H9 (cell line): ENCODE results near the gene ZMYND8. TPM values are rescaled to one million over a fixed set of nuclear protein-coding genes. Genes with fewer than 3 reads are reported as not detected.
"Not testable (repeated sequence)": the region's sequence is repeated elsewhere in the genome, so short reads cannot be mapped to it uniquely, and the experiment has no call there.

Experiments
- DNase-seq: peaks from one replicate; pipeline ENCODE4 v3.0.0-alpha.2; 2017
- H2AFZ ChIP-seq: one replicate; pipeline ENCODE4 v1.6.1; 2013; ENCODE audit warnings: mild to moderate bottlenecking, low read length, control low read depth, moderate library complexity
- H2AK5ac ChIP-seq: 2 replicates; pipeline ENCODE4 v1.6.1; 2013; ENCODE audit warnings: low read length, control low read depth, mixed read lengths; ENCODE audit not compliant: insufficient read length
- H2BK120ac ChIP-seq: one replicate; pipeline ENCODE4 v1.6.1; 2013; ENCODE audit warnings: low read depth, mild to moderate bottlenecking, low read length, control low read depth, inconsistent platforms; ENCODE audit not compliant: poor library complexity, severe bottlenecking
- H2BK12ac ChIP-seq: 2 replicates; pipeline ENCODE4 v1.6.1; 2013; ENCODE audit warnings: low read length, control low read depth, mixed read lengths, low read depth; ENCODE audit not compliant: insufficient read length
- H2BK15ac ChIP-seq: 2 replicates; pipeline ENCODE4 v1.6.1; 2013; ENCODE audit warnings: low read depth, low read length, control low read depth
- H2BK20ac ChIP-seq: one replicate; pipeline ENCODE4 v1.6.1; 2013; ENCODE audit warnings: low read depth, mild to moderate bottlenecking, low read length, control low read depth, inconsistent platforms; ENCODE audit not compliant: poor library complexity, severe bottlenecking
- H2BK5ac ChIP-seq: 2 replicates; pipeline ENCODE4 v1.6.1; 2013; ENCODE audit warnings: low read length, control low read depth, mixed read lengths; ENCODE audit not compliant: insufficient read length
- H3K14ac ChIP-seq: 2 replicates; pipeline ENCODE4 v1.6.1; 2013; ENCODE audit warnings: low read length, control low read depth; ENCODE audit not compliant: insufficient read depth
- H3K18ac ChIP-seq: 2 replicates; pipeline ENCODE4 v1.6.1; 2013; ENCODE audit warnings: low read depth, mild to moderate bottlenecking, mixed read lengths, low read length, control low read depth; ENCODE audit not compliant: insufficient read length
- H3K23ac ChIP-seq: 2 replicates; pipeline ENCODE4 v1.6.1; 2013; ENCODE audit warnings: low read length, control low read depth, mixed read lengths, low read depth; ENCODE audit not compliant: insufficient read length
- H3K23me2 ChIP-seq: 2 replicates; pipeline ENCODE4 v1.6.1; 2013; ENCODE audit warnings: low read depth, mild to moderate bottlenecking, mixed read lengths, low read length, control low read depth; ENCODE audit not compliant: insufficient read length, poor library complexity, severe bottlenecking
- H3K27ac ChIP-seq: 2 replicates; pipeline ENCODE4 v1.5.1; 2013; ENCODE audit warnings: low read length, control low read depth, mixed read lengths, low read depth; ENCODE audit not compliant: insufficient read length
- H3K27me3 ChIP-seq: 2 replicates; pipeline ENCODE4 v1.6.1; 2013; ENCODE audit warnings: low read length, control low read depth, inconsistent platforms; ENCODE audit not compliant: insufficient read depth
- H3K4ac ChIP-seq: 2 replicates; pipeline ENCODE4 v1.6.1; 2013; ENCODE audit warnings: low read depth, mild to moderate bottlenecking, control low read depth, inconsistent platforms, low read length, moderate library complexity
- H3K4me1 ChIP-seq: 2 replicates; pipeline ENCODE4 v1.6.1; 2013; ENCODE audit warnings: low read length, control low read depth, inconsistent platforms; ENCODE audit not compliant: insufficient read depth
- H3K4me2 ChIP-seq: 2 replicates; pipeline ENCODE4 v1.6.1; 2013; ENCODE audit warnings: low read length, control low read depth, mixed read lengths; ENCODE audit not compliant: insufficient read length, insufficient read depth
- H3K56ac ChIP-seq: 2 replicates; pipeline ENCODE4 v1.6.1; 2013; ENCODE audit warnings: low read depth, mild to moderate bottlenecking, mixed read lengths, low read length, control low read depth; ENCODE audit not compliant: insufficient read length
- H3K79me1 ChIP-seq: 2 replicates; pipeline ENCODE4 v1.6.1; 2013; ENCODE audit warnings: low read depth, mild to moderate bottlenecking, moderate library complexity, low read length, control low read depth, inconsistent platforms; ENCODE audit not compliant: insufficient read depth, poor library complexity, severe bottlenecking
- H3K79me2 ChIP-seq: 2 replicates; pipeline ENCODE4 v1.6.1; 2013; ENCODE audit warnings: low read length, control low read depth, inconsistent platforms; ENCODE audit not compliant: insufficient read depth
- H3K9ac ChIP-seq: 2 replicates; pipeline ENCODE4 v1.6.1; 2013; ENCODE audit warnings: low read length, control low read depth, mixed read lengths; ENCODE audit not compliant: insufficient read length; ENCODE audit errors: extremely low read depth
- H3K9me3 ChIP-seq: one replicate; pipeline ENCODE4 v1.6.1; 2013; ENCODE audit warnings: low read depth, low read length, inconsistent platforms; ENCODE audit not compliant: control insufficient read depth
- H3T11ph ChIP-seq: one replicate; pipeline ENCODE4 v1.6.1; 2013; ENCODE audit warnings: mild to moderate bottlenecking, low read length, control low read depth, inconsistent platforms
- H4K20me1 ChIP-seq: one replicate; pipeline ENCODE4 v1.6.1; 2013; ENCODE audit not compliant: control insufficient read depth, insufficient read length, insufficient read depth
- H4K5ac ChIP-seq: 2 replicates; pipeline ENCODE4 v1.6.1; 2013; ENCODE audit warnings: low read depth, mild to moderate bottlenecking, mixed read lengths, low read length, control low read depth; ENCODE audit not compliant: insufficient read length
- H4K8ac ChIP-seq: replicated peaks from 2 replicates; pipeline ENCODE4 v1.6.1; 2013; ENCODE audit warnings: low read length, control low read depth, mixed read lengths, low read depth; ENCODE audit not compliant: insufficient read length
- H4K91ac ChIP-seq: 2 replicates; pipeline ENCODE4 v1.6.1; 2013; ENCODE audit warnings: low read depth, mild to moderate bottlenecking, moderate library complexity, mixed read lengths, low read length, control low read depth; ENCODE audit not compliant: insufficient read length
- H3K27ac Mint-ChIP-seq, 3 experiments: 2 replicates in 2 of 3; 3 replicates in 1 of 3; pipeline ENCODE4 v1.8.0; 2020 to 2021; ENCODE audit warnings: mixed read lengths in 3 of 3, mild to moderate bottlenecking in 1 of 3, moderate library complexity in 1 of 3
- H3K27me3 Mint-ChIP-seq: 2 replicates; pipeline ENCODE4 v1.8.0; 2021; ENCODE audit warnings: low read depth, mild to moderate bottlenecking, moderate library complexity, mixed read lengths
- H3K36me3 Mint-ChIP-seq, 3 experiments: 2 replicates in 2 of 3; 3 replicates in 1 of 3; pipeline ENCODE4 v1.8.0; 2020 to 2021; ENCODE audit warnings: low read depth in 3 of 3, mixed read lengths in 3 of 3; ENCODE audit not compliant: insufficient read depth in 1 of 3
- H3K4me1 Mint-ChIP-seq, 2 experiments: 2 replicates each; pipeline ENCODE4 v1.8.0; 2020; ENCODE audit warnings: mixed read lengths in 2 of 2
- H3K4me3 Mint-ChIP-seq, 2 experiments: 2 replicates in 1 of 2; 3 replicates in 1 of 2; pipeline ENCODE4 v1.8.0; 2020 to 2021; ENCODE audit warnings: mild to moderate bottlenecking in 2 of 2, mixed read lengths in 2 of 2, moderate library complexity in 1 of 2
- H3K9me3 Mint-ChIP-seq, 2 experiments: 2 replicates in 1 of 2; 3 replicates in 1 of 2; pipeline ENCODE4 v1.8.0; 2020; ENCODE audit warnings: mild to moderate bottlenecking in 2 of 2, mixed read lengths in 2 of 2, moderate library complexity in 1 of 2
- WGBS: extraction: QIAGEN DNeasy Blood & Tissue Kit; methylation state at CpG from one replicate; pipeline ENCODE4 v1.1.7; 2013; ENCODE audit warnings: missing lambda C conversion rate, low lambda C conversion rate, mixed read lengths; ENCODE audit not compliant: insufficient read length; ENCODE audit errors: extremely low coverage; 5-methylcytosine and 5-hydroxymethylcytosine counted together
- total RNA-seq: library from RNA; stranded (reverse); gene quantifications from 2 replicates; pipeline ENCODE4 v1.2.1, GENCODE V29; 2021
- TF ChIP-seq, protein P1 (sequence below): fragments of 200-600 bp; sonication (generic); conservative IDR thresholded peaks from 3 replicates; pipeline ENCODE4 v1.8.0; 2021; ENCODE audit warnings: antibody characterized with exemption, mild to moderate bottlenecking

ZMYND8 gene
- total RNA-seq, 1 experiment from 2014 or later: 158 TPM

- Histone ChIP-seq H3K9ac (no peak overlapping the region), H3K4me1 (no peaks in the 10 kb centered on the region), H2AK5ac (no peak overlapping the region), H4K5ac (no peak overlapping the region), H4K91ac (no peak overlapping the region), H3K4ac (no peak overlapping the region), H2BK120ac (no peak overlapping the region), H3T11ph (no peak overlapping the region), H3K23ac (no peak overlapping the region), H3K56ac (no peak overlapping the region), H4K8ac (no peak overlapping the region), H3K14ac (no peak overlapping the region), H2BK20ac (no peak overlapping the region), H4K20me1 (no peaks in the 10 kb centered on the region), H3K79me1 (no peaks in the 10 kb centered on the region), H2AFZ (no peak overlapping the region), H3K79me2 (no peaks in the 10 kb centered on the region), H3K18ac (no peak overlapping the region), H2BK5ac (no peak overlapping the region), H3K27me3 (no peaks in the 10 kb centered on the region), H2BK15ac (no peak overlapping the region), H3K23me2 (no peaks in the 10 kb centered on the region), H3K27ac (no peak overlapping the region), H2BK12ac (no peak overlapping the region), H3K4me2 (no peak overlapping the region), H3K9me3 (no peaks in the 10 kb centered on the region)
- H3K4me3 Mint-ChIP-seq: peak overlapping the region in 1 of 2 experiments; percentile 9; a peak in 1 of 5 replicates
- DNase-seq: no peak
- peak overlapping the region; percentile 77 to 96 (median 95); a peak in 6 of 7 replicates for H3K27ac Mint-ChIP-seq
- H3K9me3 Mint-ChIP-seq: no peaks in the 10 kb centered on the region
- peaks cover 0 to 29% (median 9%) of the 10 kb centered on the region in 3 experiments; a peak in 5 of 7 replicates for H3K36me3 Mint-ChIP-seq
- peaks cover 1% of the 10 kb centered on the region; the same call in 1 of the 2 replicates for H3K27me3 Mint-ChIP-seq
- TF ChIP-seq, protein P1, sequence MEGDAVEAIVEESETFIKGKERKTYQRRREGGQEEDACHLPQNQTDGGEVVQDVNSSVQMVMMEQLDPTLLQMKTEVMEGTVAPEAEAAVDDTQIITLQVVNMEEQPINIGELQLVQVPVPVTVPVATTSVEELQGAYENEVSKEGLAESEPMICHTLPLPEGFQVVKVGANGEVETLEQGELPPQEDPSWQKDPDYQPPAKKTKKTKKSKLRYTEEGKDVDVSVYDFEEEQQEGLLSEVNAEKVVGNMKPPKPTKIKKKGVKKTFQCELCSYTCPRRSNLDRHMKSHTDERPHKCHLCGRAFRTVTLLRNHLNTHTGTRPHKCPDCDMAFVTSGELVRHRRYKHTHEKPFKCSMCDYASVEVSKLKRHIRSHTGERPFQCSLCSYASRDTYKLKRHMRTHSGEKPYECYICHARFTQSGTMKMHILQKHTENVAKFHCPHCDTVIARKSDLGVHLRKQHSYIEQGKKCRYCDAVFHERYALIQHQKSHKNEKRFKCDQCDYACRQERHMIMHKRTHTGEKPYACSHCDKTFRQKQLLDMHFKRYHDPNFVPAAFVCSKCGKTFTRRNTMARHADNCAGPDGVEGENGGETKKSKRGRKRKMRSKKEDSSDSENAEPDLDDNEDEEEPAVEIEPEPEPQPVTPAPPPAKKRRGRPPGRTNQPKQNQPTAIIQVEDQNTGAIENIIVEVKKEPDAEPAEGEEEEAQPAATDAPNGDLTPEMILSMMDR: no peak
- H3K4me1 Mint-ChIP-seq: peaks cover 25 to 27% of the 10 kb centered on the region in 2 experiments
- WGBS: no CpG with 5 or more reads among the region's 9 CpGs
These were observed 149.4 kb downstream of the ZMYND8 start for GRCh38 chr20:47206962-47207641.

GRCh38 chr20:47206552-47206951 lies 149.9 kb downstream of the ZMYND8 start:
- H3K27ac ChIP-seq, H3K27me3 ChIP-seq, H3K27me3 Mint-ChIP-seq: not testable (repeated sequence)

More at GRCh38 chr20:47206552-47206951, 149.9 kb downstream of the ZMYND8 start:
- H2BK120ac ChIP-seq, H3K9me3 ChIP-seq, H4K20me1 ChIP-seq, H3K4me1 ChIP-seq, H2BK20ac ChIP-seq, H3K4me2 ChIP-seq, H3K14ac ChIP-seq, H2BK12ac ChIP-seq, H2AK5ac ChIP-seq, H2AFZ ChIP-seq, H2BK15ac ChIP-seq, H4K8ac ChIP-seq, H3K23me2 ChIP-seq, H3T11ph ChIP-seq, H3K4me3 Mint-ChIP-seq, H3K79me1 ChIP-seq, H2BK5ac ChIP-seq, H4K91ac ChIP-seq, H3K9ac ChIP-seq, DNase-seq, H3K23ac ChIP-seq, H3K18ac ChIP-seq, H3K79me2 ChIP-seq, H4K5ac ChIP-seq, H3K4ac ChIP-seq, H3K9me3 Mint-ChIP-seq, H3K56ac ChIP-seq: not testable (repeated sequence)
- peaks cover 0 to 29% (median 9%) of the 10 kb centered on the region in 3 experiments; a peak in 5 of 7 replicates for H3K36me3 Mint-ChIP-seq
- WGBS: no CpG with 5 or more reads among the region's 10 CpGs
- H3K27ac Mint-ChIP-seq: peak overlapping the region; percentile 77 to 96 (median 95); a peak in 6 of 7 replicates
- peaks cover 25 to 27% of the 10 kb centered on the region in 2 experiments for H3K4me1 Mint-ChIP-seq
